Natural killer cell treated with Interleukin-12 subunit alpha and Interleukin-12 subunit beta and Interleukin-15 and Interleukin-18, amount 100 ng/mL, for 72 hours (primary cell): ENCODE data around the gene GNAO1. TPM values are rescaled to one million over a fixed set of nuclear protein-coding genes. Genes with fewer than 3 reads are reported as not detected.
A peak's percentile ranks its signal among the peaks of the same experiment; 100 is the strongest.

Experiments
- ATAC-seq, 2 donors: fragments of 150-1000 bp; cut with Tn5 transposase in 1 of 2; sonication (Bioruptor Pico), chemical (Tn5 transposase) in 1 of 2; 2 replicates each; pipeline ENCODE4 v1.10.0; 2021
- DNase-seq: peaks from one replicate; pipeline ENCODE4 v3.0.0; 2022; ENCODE audit warnings: low spot score
- H3K27ac Mint-ChIP-seq, 2 donors: 1 replicate in 1 of 2; 2 replicates in 1 of 2; pipeline ENCODE4 v1.8.0; 2022; ENCODE audit warnings: mixed read lengths in 2 of 2, mild to moderate bottlenecking in 1 of 2, moderate library complexity in 1 of 2
- H3K27me3 Mint-ChIP-seq, 2 donors: 1 replicate in 1 of 2; 2 replicates in 1 of 2; pipeline ENCODE4 v1.8.0; 2022; ENCODE audit warnings: mixed read lengths in 2 of 2
- H3K36me3 Mint-ChIP-seq: one replicate; pipeline ENCODE4 v1.8.0; 2022; ENCODE audit warnings: mixed read lengths
- H3K4me1 Mint-ChIP-seq, 2 donors: 1 replicate in 1 of 2; 2 replicates in 1 of 2; pipeline ENCODE4 v1.8.0; 2022; ENCODE audit warnings: low read depth in 2 of 2, mixed read lengths in 2 of 2, mild to moderate bottlenecking in 1 of 2
- H3K4me3 Mint-ChIP-seq: one replicate; pipeline ENCODE4 v1.8.0; 2022; ENCODE audit warnings: mixed read lengths
- H3K9me3 Mint-ChIP-seq: 2 replicates; pipeline ENCODE4 v1.8.0; 2022; ENCODE audit warnings: mixed read lengths
- total RNA-seq, 2 donors: library from RNA; stranded (reverse); gene quantifications; one replicate each; pipeline ENCODE4 v1.2.3, GENCODE V29; 2022

Gene GNAO1
- total RNA-seq, 2 donors from 2014 or later, result 1.6 TPM; not detected in 1

DNA sequence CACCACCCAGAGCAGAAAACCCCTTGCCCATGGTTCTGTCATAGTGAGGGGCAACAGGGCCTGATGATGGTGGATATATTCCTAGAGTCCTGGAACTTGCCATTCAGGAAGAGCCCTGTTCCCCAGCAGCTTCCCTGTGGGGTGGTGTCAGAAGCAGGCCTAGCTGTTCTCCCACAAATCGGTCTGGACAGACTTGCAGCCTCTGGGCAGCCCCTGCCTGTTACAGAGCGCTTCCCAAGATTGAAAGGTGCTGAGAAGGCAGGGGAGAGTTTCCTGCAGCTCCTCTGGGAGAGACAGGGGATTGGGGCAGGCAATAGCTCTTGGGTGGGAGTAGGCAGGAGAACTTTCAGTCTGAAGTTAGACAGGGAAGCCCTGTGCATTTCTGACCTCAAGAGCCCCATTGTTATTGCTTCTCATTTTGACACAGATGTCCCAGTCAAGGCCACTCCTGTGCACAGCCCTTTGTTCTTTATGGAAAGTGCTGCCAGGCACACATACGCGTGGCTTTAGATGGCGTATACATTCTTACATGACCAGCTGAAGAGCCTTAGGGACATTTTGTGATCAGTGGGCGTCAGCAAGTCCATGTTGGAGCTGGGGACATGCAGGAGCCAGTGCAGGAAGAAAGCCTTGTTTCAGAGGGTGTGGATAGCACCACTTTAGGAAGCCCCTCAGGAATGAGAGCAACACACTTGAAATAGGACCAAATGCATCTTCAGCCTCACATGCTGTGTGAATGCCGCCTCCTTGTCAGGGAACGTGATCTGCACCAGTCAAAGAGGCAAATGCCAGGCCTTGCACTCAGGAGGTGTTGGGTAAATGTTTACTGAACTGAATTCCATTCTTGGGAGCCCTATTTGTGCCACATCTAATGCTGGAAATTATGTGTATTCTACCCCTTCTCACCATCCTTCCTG lies 67.5 kb downstream of the GNAO1 start:
- ATAC-seq (no peak), DNase-seq (no peak)
- H3K27me3 Mint-ChIP-seq, result peaks cover 0 to 8% of the 10 kb centered on the region in 2 donors
- H3K9me3 Mint-ChIP-seq, result no peaks in the 10 kb centered on the region
- H3K27ac Mint-ChIP-seq, result no peak overlapping the region
- no peak overlapping the region for H3K4me3 Mint-ChIP-seq
- peaks cover 26 to 28% of the 10 kb centered on the region in 2 donors for H3K4me1 Mint-ChIP-seq
- no peaks in the 10 kb centered on the region for H3K36me3 Mint-ChIP-seq

DNA sequence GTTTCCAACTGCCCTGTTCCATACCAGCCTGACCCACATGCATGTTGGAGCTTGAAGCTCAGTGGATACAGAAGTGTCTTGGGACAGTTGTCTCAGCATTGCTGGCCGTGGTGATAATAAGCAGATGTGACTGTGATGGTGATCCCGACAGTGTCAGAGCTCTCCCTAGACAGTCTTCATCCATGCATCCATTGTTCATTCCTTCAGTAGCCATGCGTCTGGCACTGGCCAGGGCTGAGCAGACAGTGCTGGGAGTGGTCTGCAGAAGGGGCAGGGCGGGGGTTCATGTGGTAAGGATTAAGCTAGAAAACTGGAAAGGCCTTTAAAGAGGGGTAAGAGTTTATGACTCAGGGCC lies 68.1 kb downstream of the GNAO1 start:
- H3K9me3 Mint-ChIP-seq, result no peaks in the 10 kb centered on the region
- ATAC-seq (no peak), DNase-seq (no peak)
- peaks cover 30 to 31% of the 10 kb centered on the region in 2 donors for H3K4me1 Mint-ChIP-seq
- peaks cover 0 to 8% of the 10 kb centered on the region in 2 donors for H3K27me3 Mint-ChIP-seq
- H3K36me3 Mint-ChIP-seq, result no peaks in the 10 kb centered on the region
- H3K27ac Mint-ChIP-seq, result no peak overlapping the region
- no peak overlapping the region for H3K4me3 Mint-ChIP-seq

DNA sequence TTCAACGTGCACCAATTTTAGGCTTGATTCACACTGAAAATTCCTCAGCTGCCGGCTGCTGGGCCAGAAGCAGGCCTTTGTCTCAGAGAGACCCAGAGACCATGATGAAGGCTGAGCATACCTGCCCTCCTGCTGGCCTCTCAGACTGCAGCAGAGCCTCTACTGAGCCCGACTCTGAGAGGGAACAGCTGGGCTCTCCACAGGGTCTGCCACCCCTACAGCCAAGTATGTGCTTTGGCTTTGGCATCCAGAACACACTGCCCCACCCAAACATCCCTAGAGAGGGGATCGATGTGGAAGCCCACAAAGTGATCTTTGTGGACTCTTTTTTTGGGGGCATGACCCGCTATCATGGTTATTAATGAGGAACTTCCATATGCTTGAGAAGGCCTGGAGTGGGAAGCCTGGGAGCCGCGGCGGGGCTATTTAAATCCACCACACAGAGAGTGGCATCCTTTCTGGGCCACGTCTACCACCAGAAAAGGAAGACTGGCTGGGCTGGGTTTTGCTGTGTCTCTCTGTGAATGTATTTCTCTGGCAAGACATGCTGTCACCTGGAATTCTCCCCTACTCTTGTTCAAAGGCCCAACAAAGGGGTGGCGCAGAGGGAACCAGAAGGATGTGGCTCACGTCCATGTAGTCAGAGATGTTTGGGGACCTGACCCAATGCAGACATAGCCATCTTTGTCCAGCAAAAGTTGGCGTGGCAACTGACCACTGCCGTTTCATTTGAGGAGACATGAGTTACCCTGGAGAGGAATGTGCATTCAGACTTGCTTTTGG lies 69.3 kb downstream of the GNAO1 start:
- peaks cover 0 to 8% of the 10 kb centered on the region in 2 donors for H3K27me3 Mint-ChIP-seq
- no peak overlapping the region for H3K4me3 Mint-ChIP-seq
- H3K9me3 Mint-ChIP-seq, result no peaks in the 10 kb centered on the region
- H3K27ac Mint-ChIP-seq, result no peak overlapping the region
- H3K36me3 Mint-ChIP-seq, result no peaks in the 10 kb centered on the region
- DNase-seq (no peak), ATAC-seq (no peak)
- H3K4me1 Mint-ChIP-seq, result peaks cover 32 to 37% of the 10 kb centered on the region in 2 donors

DNA sequence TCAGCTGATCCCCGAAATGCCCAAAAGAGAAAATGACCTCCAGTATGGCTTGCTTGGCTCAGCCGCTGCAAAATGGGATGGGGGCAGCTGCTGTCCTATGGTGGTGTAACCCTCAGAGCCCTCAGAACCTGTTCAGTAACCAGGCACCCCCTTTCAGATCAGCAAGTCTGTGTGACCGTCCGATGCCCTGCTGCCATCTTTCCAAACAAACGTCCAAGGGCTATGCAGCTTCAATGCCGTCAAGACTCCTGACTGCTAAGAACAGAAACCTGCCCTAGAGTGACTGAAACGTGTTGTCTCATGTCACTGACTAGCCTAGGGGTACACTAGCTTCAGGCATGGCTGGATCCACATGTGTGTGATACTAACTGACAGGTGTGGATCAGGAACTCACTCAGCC lies 70.4 kb downstream of the GNAO1 start:
- ATAC-seq, result no peak
- no peaks in the 10 kb centered on the region for H3K36me3 Mint-ChIP-seq
- no peak for DNase-seq
- peak overlapping the region; percentile 79 for H3K4me3 Mint-ChIP-seq
- no peaks in the 10 kb centered on the region for H3K9me3 Mint-ChIP-seq
- H3K27me3 Mint-ChIP-seq, result peaks cover 0 to 3% of the 10 kb centered on the region in 2 donors
- H3K4me1 Mint-ChIP-seq, result peaks cover 32 to 37% of the 10 kb centered on the region in 2 donors
- no peak overlapping the region for H3K27ac Mint-ChIP-seq

DNA sequence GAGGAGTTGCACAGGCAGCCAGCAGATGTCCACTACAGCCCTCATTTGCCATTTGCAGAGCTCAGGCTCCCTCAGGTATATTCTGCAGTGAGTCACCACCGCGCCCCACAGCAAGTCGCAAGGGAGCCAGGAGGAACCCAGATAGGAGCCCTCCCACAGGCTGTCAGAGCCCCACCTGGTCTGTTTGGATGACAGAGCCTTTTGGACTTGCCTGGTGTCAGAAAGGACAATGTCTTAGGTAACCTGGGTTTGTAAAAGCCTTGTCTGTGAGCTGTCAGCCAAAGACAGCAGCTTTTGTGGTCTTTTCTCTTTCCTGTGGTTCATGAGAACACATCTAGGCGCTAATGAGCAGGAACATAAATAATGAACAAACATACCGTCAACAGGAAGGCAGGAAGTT lies 70.9 kb downstream of the GNAO1 start:
- peak overlapping the region; percentile 76 for H3K27ac Mint-ChIP-seq
- peak overlapping the region; percentile 79 for H3K4me3 Mint-ChIP-seq
- DNase-seq (no peak), ATAC-seq (peak; percentile 46 to 66)
- H3K36me3 Mint-ChIP-seq, result no peaks in the 10 kb centered on the region
- H3K4me1 Mint-ChIP-seq, result peaks cover 32 to 37% of the 10 kb centered on the region in 2 donors
- no peaks in the 10 kb centered on the region for H3K9me3 Mint-ChIP-seq
- no peaks in the 10 kb centered on the region for H3K27me3 Mint-ChIP-seq

DNA sequence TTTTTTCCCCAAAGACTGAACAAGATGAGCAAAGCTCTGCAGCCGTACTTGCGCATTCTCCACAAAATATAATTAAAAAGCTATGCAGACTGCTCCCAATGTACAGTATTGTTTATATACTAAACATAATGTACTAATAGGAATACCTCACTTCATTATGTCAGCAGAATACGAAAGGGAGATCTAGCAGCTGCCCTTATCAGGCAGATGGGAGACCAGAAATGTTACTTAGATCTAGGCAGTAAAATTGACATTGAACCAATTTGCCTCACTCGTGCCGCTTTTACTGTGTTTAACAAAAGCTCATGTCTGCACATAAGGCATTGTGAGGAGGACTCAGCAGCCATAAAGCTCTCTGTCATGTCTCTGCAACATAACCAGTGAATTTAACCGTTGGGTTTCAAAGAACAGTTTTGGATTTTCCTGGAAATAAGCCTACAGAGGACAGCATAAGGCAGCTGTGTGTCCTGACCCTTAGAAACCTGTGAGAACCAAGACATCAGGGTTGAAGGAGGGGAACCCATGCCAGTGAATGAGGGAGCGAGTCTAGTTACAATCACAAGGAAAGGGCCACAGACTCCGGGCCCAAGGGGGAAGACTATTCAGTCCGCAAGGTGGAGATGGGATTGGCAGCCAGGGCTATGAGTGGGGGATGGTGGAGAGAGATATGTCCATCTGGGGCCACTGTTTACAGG lies 71.4 kb downstream of the GNAO1 start:
- H3K36me3 Mint-ChIP-seq, result no peaks in the 10 kb centered on the region
- no peaks in the 10 kb centered on the region for H3K27me3 Mint-ChIP-seq
- no peaks in the 10 kb centered on the region for H3K9me3 Mint-ChIP-seq
- ATAC-seq, result no peak
- peak overlapping the region; percentile 79 for H3K4me3 Mint-ChIP-seq
- no peak for DNase-seq
- H3K27ac Mint-ChIP-seq, result peak overlapping the region; percentile 76
- peaks cover 32 to 37% of the 10 kb centered on the region in 2 donors for H3K4me1 Mint-ChIP-seq

DNA sequence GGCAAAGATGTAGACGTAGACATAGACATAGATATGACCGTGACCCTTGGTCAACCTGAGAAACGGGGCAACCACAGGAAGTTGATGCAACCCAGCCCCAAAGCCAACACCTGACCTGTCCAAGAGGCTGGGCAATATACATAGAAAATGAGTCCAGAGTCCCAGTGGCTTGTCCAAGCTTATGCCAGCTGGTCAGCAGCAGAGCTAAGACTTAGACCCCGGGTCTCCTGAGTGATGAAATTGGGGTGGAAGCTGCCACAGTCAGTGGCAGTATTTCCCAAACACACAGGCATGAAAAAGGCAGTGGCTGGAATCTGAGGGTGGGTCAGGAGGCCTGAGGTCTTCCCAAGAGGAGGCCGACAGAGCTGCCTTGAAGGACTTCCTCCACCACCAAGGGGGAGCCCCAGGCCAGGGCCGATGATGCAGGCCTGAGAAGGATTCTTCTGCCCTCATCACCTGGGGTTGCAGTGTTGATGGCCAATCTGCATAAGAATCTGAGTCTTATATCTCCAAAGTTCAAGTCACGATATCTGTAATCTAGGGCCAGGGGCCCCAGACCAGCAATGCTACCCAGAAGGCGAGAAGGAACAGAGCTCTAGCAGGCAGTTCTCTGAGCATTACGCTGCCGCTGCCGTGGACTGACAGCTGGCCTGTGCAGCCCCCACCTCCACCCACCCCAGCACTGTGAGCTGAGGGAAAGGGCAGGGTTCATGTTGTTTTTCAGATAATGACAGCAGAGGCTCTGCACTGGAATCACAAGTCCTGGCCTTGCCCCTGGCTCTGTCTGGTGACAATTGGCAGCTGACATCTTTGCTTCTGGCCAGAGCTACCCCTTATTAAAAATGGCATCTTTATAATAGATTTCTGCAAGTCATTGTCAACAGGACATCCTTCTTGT lies 72.7 kb downstream of the GNAO1 start:
- H3K27me3 Mint-ChIP-seq, result no peaks in the 10 kb centered on the region
- H3K27ac Mint-ChIP-seq, result peak overlapping the region in 1 of 2 donors; percentile 76
- peak; percentile 17 to 44 for ATAC-seq
- H3K4me3 Mint-ChIP-seq, result peak overlapping the region; percentile 79
- DNase-seq, result no peak
- peaks cover 32 to 37% of the 10 kb centered on the region in 2 donors for H3K4me1 Mint-ChIP-seq
- H3K36me3 Mint-ChIP-seq, result no peaks in the 10 kb centered on the region
- no peaks in the 10 kb centered on the region for H3K9me3 Mint-ChIP-seq

DNA sequence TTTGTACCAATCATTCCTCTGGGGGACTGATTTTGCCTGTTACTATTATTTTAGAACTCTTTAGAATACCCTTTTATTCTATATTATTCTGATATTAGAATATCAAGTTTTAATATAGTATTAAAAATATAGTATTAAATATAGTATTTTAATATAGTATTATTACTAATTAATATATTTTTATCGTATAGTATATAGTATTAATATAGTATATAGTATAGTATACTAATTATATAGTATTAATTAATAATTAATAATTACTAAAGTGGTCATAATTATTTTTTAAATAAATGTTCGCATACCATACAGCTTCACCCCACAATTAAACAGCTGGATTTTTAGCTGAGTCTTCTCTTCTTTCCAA lies 73.3 kb downstream of the GNAO1 start:
- H3K27me3 Mint-ChIP-seq, result peaks cover 0 to 3% of the 10 kb centered on the region in 2 donors
- no peaks in the 10 kb centered on the region for H3K9me3 Mint-ChIP-seq
- no peak overlapping the region for H3K4me3 Mint-ChIP-seq
- DNase-seq (no peak), ATAC-seq (no peak)
- peaks cover 32 to 37% of the 10 kb centered on the region in 2 donors for H3K4me1 Mint-ChIP-seq
- H3K27ac Mint-ChIP-seq, result no peak overlapping the region
- H3K36me3 Mint-ChIP-seq, result no peaks in the 10 kb centered on the region

DNA sequence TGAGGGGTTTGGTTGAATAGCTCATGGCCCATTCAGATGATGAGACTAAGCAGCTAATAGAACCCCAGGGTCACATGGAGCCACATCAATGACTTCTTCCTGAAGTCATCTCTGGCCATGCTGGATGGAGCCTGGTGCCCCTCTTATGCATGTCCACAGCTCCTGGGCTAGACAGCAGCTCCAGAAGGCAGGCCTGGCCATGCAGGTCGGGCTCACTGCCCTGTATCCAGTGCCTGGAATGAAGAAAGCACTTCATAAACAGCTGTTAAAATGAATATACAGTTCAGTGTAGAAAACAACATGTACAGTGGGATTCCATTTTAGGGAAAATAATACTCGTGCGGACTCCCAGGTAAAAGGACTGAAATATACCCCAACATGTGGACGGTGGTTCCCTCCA lies 73.9 kb downstream of the GNAO1 start:
- Mint-ChIP-seq H3K9me3 (no peaks in the 10 kb centered on the region), H3K27me3 (peaks cover 0 to 3% of the 10 kb centered on the region in 2 donors), H3K4me3 (no peak overlapping the region), H3K4me1 (peaks cover 32 to 37% of the 10 kb centered on the region in 2 donors), H3K27ac (no peak overlapping the region), H3K36me3 (no peaks in the 10 kb centered on the region)
- ATAC-seq, result no peak
- no peak for DNase-seq

DNA sequence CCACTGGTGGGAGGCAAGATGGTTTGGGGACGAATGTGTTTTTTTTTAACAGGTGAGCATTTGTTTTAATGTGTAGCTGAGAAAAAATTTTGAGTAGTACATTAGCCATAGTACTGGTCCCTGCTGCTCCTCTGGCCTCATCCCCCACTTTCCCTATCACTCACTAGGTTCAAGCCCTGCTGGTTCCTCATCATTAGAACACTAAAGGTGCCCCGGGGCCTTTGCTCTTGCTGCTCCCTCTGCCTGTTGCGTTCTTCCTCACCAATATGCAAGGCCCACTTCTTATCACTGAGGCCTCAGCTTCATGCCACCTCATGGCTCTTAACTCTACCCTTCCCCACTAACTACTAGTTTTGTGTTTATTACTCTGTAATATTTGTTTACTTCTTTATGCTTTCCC lies 74.5 kb downstream of the GNAO1 start:
- Mint-ChIP-seq H3K9me3 (no peaks in the 10 kb centered on the region), H3K4me1 (peaks cover 32 to 37% of the 10 kb centered on the region in 2 donors), H3K36me3 (no peaks in the 10 kb centered on the region), H3K4me3 (no peak overlapping the region), H3K27ac (no peak overlapping the region), H3K27me3 (peaks cover 0 to 3% of the 10 kb centered on the region in 2 donors)
- ATAC-seq (no peak), DNase-seq (no peak)

DNA sequence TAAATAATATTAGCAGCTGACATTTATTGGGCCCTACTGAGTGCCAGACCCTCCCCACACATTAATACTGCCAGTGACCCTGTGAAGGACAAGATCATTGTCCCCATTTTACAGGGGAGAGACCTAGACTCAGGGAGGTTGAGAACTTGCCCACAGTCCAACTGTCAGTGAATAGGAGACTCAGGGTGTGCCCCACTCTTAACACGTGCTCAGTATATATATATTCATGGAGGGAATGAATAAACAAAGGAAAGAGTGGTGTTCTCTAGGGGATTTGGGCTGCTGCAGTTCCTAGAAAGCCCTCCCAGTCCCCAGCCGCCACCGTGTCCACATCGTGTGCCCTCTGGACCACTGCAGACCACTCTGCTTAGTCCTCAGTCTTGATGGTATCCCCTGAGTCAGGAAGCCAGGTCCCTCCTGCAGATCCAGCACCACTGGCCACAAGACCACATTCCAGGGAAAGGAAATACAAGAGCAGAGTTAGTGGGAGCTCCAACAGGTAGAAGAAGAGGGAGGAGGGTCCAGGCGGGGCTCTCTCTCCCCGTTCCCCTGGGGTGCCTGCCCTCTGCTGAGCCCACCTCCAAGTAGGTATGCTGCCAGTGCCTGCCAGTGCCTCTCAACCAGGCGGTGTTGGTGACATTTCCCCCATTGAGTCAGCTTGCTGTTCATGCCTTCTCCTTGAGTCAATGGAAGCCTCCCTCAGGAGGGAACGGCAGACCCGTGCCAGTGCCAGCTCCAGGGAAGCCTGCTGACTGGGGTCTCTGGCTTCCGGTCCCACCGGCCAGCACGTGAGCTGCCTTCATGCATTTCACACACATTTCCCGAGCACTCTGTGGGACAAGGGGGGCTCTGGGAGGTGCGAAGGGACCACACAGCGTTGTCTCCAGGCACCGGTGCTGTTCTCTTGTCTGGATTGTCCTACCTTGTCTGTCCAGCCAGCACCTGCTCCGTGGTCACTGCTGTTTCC lies 75.6 kb downstream of the GNAO1 start:
- Mint-ChIP-seq H3K9me3 (no peaks in the 10 kb centered on the region), H3K27ac (no peak overlapping the region), H3K4me1 (peaks cover 24 to 28% of the 10 kb centered on the region in 2 donors), H3K27me3 (peaks cover 0 to 7% of the 10 kb centered on the region in 2 donors), H3K36me3 (no peaks in the 10 kb centered on the region), H3K4me3 (no peak overlapping the region)
- no peak for DNase-seq
- ATAC-seq, result no peak

DNA sequence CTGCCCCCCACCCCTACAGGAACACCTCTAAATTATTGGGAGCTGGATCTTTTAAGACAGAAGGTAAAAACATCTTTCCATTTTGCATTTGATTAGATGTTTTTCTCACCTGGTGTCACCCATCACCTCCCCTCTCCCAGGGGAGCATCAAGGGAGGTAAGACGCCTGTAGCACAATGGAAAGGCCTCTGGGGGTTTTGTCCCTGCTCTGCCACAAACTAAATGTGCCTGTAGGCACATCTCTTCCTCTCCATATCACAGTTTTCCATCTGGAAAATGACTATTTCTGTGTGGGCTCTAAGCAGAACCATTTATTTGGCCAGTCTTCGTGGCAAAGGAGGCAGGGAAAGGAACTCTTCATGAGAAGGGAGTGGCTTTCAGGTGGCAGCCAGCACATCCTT lies 76.6 kb downstream of the GNAO1 start:
- Mint-ChIP-seq H3K4me1 (peaks cover 14 to 18% of the 10 kb centered on the region in 2 donors), H3K36me3 (no peaks in the 10 kb centered on the region), H3K27ac (no peak overlapping the region), H3K4me3 (no peak overlapping the region), H3K27me3 (peaks cover 0 to 7% of the 10 kb centered on the region in 2 donors), H3K9me3 (no peaks in the 10 kb centered on the region)
- no peak for ATAC-seq
- DNase-seq, result no peak
